Astrocyte (in vitro differentiated cells and primary cell): Measurements from ENCODE around the gene DEXI. TPM values are rescaled to one million over a fixed set of nuclear protein-coding genes. Genes with fewer than 3 reads are reported as not detected.

Experiments
- DNase-seq: peaks from one replicate; pipeline ENCODE4 v3.0.0-alpha.2; 2010; ENCODE audit warnings: low read depth
- FAIRE-seq: peaks from 2 replicates; lab custom pipeline; 2011; peaks lifted over from hg19 to GRCh38; lab: Jason Lieb, UNC
- H2AFZ ChIP-seq: 2 replicates; pipeline ENCODE4 v1.6.0; 2012; ENCODE audit warnings: low read depth, low read length, inconsistent platforms
- H3K27ac ChIP-seq: 2 replicates; pipeline ENCODE4 v1.5.1; 2011; ENCODE audit warnings: low read depth, low read length, inconsistent platforms
- H3K27me3 ChIP-seq: 2 replicates; pipeline ENCODE4 v1.6.0; 2011; ENCODE audit warnings: low read length, inconsistent platforms; ENCODE audit not compliant: insufficient read depth
- H3K36me3 ChIP-seq: 2 replicates; pipeline ENCODE4 v1.5.1; 2011; ENCODE audit warnings: low read length, inconsistent platforms; ENCODE audit not compliant: insufficient read depth
- H3K4me1 ChIP-seq: 2 replicates; pipeline ENCODE4 v1.5.1; 2011; ENCODE audit warnings: low read length, inconsistent platforms; ENCODE audit not compliant: insufficient read depth
- H3K4me2 ChIP-seq: 2 replicates; pipeline ENCODE4 v1.6.0; 2012; ENCODE audit warnings: low read length, inconsistent platforms
- H3K4me3 ChIP-seq: 2 replicates; pipeline ENCODE4 v1.5.1; 2011; ENCODE audit warnings: low read depth, mild to moderate bottlenecking, low read length, inconsistent platforms; ENCODE audit not compliant: insufficient read depth
- H3K79me2 ChIP-seq: 2 replicates; pipeline ENCODE4 v1.6.0; 2012; ENCODE audit warnings: mild to moderate bottlenecking, low read length, inconsistent platforms; ENCODE audit not compliant: insufficient read depth
- H3K9ac ChIP-seq: 2 replicates; pipeline ENCODE4 v1.6.0; 2012; ENCODE audit warnings: mild to moderate bottlenecking, low read length, inconsistent platforms
- H3K9me3 ChIP-seq: 2 replicates; pipeline ENCODE4 v1.5.1; 2012; ENCODE audit warnings: low read depth, mild to moderate bottlenecking, low read length, inconsistent platforms; ENCODE audit not compliant: insufficient read depth
- H4K20me1 ChIP-seq: 2 replicates; pipeline ENCODE4 v1.6.0; 2012; ENCODE audit warnings: low read length, inconsistent platforms; ENCODE audit not compliant: insufficient read depth
- H3K27ac Mint-ChIP-seq: one replicate; pipeline ENCODE4 v1.8.0; 2021; ENCODE audit warnings: mild to moderate bottlenecking, mixed read lengths; ENCODE audit not compliant: unreplicated experiment
- H3K27me3 Mint-ChIP-seq: one replicate; pipeline ENCODE4 v1.8.0; 2021; ENCODE audit warnings: low read depth, mixed read lengths; ENCODE audit not compliant: unreplicated experiment
- H3K36me3 Mint-ChIP-seq: one replicate; pipeline ENCODE4 v1.8.0; 2021; ENCODE audit warnings: low read depth, mixed read lengths; ENCODE audit not compliant: unreplicated experiment
- H3K4me1 Mint-ChIP-seq: one replicate; pipeline ENCODE4 v1.8.0; 2021; ENCODE audit warnings: low read depth, mixed read lengths; ENCODE audit not compliant: unreplicated experiment
- H3K4me3 Mint-ChIP-seq: one replicate; pipeline ENCODE4 v1.8.0; 2021; ENCODE audit warnings: mild to moderate bottlenecking, moderate library complexity, mixed read lengths; ENCODE audit not compliant: unreplicated experiment
- H3K9me3 Mint-ChIP-seq: one replicate; pipeline ENCODE4 v1.8.0; 2021; ENCODE audit warnings: mild to moderate bottlenecking, mixed read lengths; ENCODE audit not compliant: unreplicated experiment
- EZH2 ChIP-seq: IDR thresholded peaks from 2 replicates; pipeline ENCODE4 v1.6.1; 2012; ENCODE audit warnings: mild to moderate bottlenecking, low read length, inconsistent platforms; ENCODE audit not compliant: insufficient read depth
- total RNA-seq: library from RNA; stranded (reverse); gene quantifications from 2 replicates; pipeline ENCODE4 v1.2.1, GENCODE V29; 2021
- TF ChIP-seq, protein P1 (sequence below): IDR thresholded peaks from 2 replicates; pipeline ENCODE4 v1.5.1; 2011; ENCODE audit warnings: low read depth, mild to moderate bottlenecking, inconsistent platforms, low read length, moderate library complexity; ENCODE audit not compliant: insufficient read depth

Gene DEXI
- total RNA-seq, 1 donor from 2014 or later = 39.8 TPM

DNA sequence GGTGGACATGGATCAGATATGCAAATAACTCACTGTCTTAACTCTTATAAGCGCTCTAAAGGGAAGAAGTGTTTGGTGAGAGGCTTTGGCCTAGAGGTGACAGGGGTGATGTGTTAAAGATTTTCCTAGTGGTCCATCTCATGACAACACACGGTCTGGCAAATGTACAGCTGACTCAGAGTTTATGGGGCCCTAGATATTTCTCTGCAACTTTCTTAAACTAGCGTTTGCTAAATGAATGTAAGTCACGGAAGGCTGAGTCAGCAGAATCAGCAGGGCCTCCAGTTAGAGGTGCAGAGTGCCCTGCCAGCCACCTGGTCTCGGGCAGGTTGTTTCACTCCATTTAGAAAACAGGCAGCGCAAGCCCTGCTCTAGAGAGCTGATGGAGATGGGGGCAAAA, 42.2 kb upstream of the DEXI start:
- H3K27ac ChIP-seq = no peak overlapping the region
- peaks cover 4% of the 10 kb centered on the region for H3K36me3 ChIP-seq
- no peaks in the 10 kb centered on the region for H3K79me2 ChIP-seq
- H2AFZ ChIP-seq = no peak overlapping the region
- H3K4me2 ChIP-seq = no peak overlapping the region
- Mint-ChIP-seq H3K9me3 (no peaks in the 10 kb centered on the region), H3K4me1 (peaks cover 6% of the 10 kb centered on the region), H3K4me3 (no peak overlapping the region), H3K27ac (no peak overlapping the region), H3K36me3 (peaks cover 21% of the 10 kb centered on the region), H3K27me3 (no peaks in the 10 kb centered on the region)
- TF ChIP-seq, protein P1, sequence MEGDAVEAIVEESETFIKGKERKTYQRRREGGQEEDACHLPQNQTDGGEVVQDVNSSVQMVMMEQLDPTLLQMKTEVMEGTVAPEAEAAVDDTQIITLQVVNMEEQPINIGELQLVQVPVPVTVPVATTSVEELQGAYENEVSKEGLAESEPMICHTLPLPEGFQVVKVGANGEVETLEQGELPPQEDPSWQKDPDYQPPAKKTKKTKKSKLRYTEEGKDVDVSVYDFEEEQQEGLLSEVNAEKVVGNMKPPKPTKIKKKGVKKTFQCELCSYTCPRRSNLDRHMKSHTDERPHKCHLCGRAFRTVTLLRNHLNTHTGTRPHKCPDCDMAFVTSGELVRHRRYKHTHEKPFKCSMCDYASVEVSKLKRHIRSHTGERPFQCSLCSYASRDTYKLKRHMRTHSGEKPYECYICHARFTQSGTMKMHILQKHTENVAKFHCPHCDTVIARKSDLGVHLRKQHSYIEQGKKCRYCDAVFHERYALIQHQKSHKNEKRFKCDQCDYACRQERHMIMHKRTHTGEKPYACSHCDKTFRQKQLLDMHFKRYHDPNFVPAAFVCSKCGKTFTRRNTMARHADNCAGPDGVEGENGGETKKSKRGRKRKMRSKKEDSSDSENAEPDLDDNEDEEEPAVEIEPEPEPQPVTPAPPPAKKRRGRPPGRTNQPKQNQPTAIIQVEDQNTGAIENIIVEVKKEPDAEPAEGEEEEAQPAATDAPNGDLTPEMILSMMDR = no peak
- no peak for TF ChIP-seq EZH2
- DNase-seq (peak; percentile 60), FAIRE-seq (no peak)
- no peaks in the 10 kb centered on the region for H3K27me3 ChIP-seq
- no peaks in the 10 kb centered on the region for H3K9me3 ChIP-seq
- H4K20me1 ChIP-seq = no peaks in the 10 kb centered on the region
- peaks cover 5% of the 10 kb centered on the region for H3K4me1 ChIP-seq
- H3K9ac ChIP-seq = no peak overlapping the region
- no peak overlapping the region for H3K4me3 ChIP-seq

DNA sequence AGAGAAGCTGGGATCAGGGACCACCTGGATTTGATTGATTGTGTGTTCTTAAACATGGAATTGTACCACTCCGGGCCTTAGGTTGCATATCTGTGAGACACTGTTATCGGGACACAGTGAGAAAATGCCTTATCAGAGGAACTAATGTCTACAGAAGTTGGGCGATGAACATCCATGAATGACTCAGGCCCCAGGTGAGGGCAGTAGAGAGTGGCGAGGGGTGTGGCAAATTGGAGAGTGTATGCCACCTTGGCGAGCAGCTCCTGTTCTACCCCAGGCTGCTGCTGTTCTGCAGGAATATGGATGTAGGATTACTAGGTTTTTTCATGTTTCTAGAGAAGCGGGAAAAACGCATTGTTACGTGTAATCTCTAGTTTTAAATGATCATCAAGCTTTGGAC, 40.9 kb upstream of the DEXI start:
- Histone ChIP-seq H3K36me3 (peaks cover 4% of the 10 kb centered on the region), H3K27me3 (no peaks in the 10 kb centered on the region), H3K9ac (no peak overlapping the region), H2AFZ (no peak overlapping the region), H4K20me1 (no peaks in the 10 kb centered on the region), H3K79me2 (no peaks in the 10 kb centered on the region), H3K4me2 (no peak overlapping the region), H3K27ac (no peak overlapping the region), H3K4me1 (peaks cover 5% of the 10 kb centered on the region), H3K4me3 (no peak overlapping the region), H3K9me3 (no peaks in the 10 kb centered on the region)
- Mint-ChIP-seq H3K27ac (no peak overlapping the region), H3K36me3 (peaks cover 24% of the 10 kb centered on the region), H3K9me3 (no peaks in the 10 kb centered on the region), H3K27me3 (no peaks in the 10 kb centered on the region), H3K4me1 (peaks cover 10% of the 10 kb centered on the region), H3K4me3 (no peak overlapping the region)
- DNase-seq (no peak), FAIRE-seq (no peak)
- TF ChIP-seq, protein P1 = no peak
- no peak for TF ChIP-seq EZH2

DNA sequence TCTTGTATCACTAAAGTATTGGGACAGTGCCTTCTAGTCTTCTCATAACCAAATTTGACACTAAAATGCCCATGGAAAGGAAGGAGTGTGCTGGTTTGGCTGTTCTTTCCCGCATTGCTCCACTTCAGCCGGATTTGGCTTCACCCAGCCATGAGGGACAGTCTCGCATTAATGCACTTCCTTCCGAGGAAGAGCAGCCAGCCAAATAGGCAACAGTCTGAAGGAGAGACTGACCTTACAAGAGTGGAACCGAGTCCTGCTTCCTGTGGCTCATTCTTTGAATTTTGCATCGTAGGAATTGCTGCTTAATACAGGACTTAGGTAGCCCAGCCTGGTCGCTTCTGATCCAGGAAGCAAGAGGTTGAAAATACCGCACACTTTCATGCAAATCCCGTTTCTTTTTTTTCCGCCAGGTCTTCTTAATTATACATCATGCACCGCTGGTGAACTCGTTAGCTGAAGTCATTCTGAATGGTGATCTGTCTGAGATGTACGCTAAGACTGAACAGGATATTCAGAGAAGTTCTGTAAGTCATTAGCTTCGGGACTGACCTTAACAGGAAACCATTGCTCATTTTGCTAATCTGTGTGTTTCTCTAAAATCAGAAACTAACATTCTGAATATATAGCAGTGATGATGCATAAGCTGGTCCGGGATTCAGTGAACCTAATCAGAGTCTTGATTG, 40.3 kb upstream of the DEXI start:
- no peak for FAIRE-seq
- no peaks in the 10 kb centered on the region for H3K9me3 Mint-ChIP-seq
- Histone ChIP-seq H4K20me1 (no peaks in the 10 kb centered on the region), H3K9me3 (no peaks in the 10 kb centered on the region), H3K9ac (no peak overlapping the region), H3K4me2 (no peak overlapping the region), H2AFZ (no peak overlapping the region), H3K79me2 (no peaks in the 10 kb centered on the region), H3K27me3 (no peaks in the 10 kb centered on the region), H3K4me1 (peaks cover 5% of the 10 kb centered on the region), H3K27ac (no peak overlapping the region), H3K4me3 (no peak overlapping the region), H3K36me3 (peaks cover 5% of the 10 kb centered on the region)
- TF ChIP-seq EZH2 = no peak
- TF ChIP-seq, protein P1 = no peak
- no peak overlapping the region for H3K27ac Mint-ChIP-seq
- H3K36me3 Mint-ChIP-seq = peaks cover 26% of the 10 kb centered on the region
- no peaks in the 10 kb centered on the region for H3K27me3 Mint-ChIP-seq
- DNase-seq = no peak
- H3K4me1 Mint-ChIP-seq = peaks cover 8% of the 10 kb centered on the region
- H3K4me3 Mint-ChIP-seq = no peak overlapping the region
